ENCODE data around the gene CLK3. TPM values are rescaled to one million over a fixed set of nuclear protein-coding genes. Genes with fewer than 3 reads are reported as not detected.

CLK3 gene
- total RNA-seq, 1 donor from 2014 or later, result 76.0 TPM

GRCh38 chr15:74621936-74622335 is 6.3 kb downstream of the CLK3 start:
- TF ChIP-seq, protein P1, sequence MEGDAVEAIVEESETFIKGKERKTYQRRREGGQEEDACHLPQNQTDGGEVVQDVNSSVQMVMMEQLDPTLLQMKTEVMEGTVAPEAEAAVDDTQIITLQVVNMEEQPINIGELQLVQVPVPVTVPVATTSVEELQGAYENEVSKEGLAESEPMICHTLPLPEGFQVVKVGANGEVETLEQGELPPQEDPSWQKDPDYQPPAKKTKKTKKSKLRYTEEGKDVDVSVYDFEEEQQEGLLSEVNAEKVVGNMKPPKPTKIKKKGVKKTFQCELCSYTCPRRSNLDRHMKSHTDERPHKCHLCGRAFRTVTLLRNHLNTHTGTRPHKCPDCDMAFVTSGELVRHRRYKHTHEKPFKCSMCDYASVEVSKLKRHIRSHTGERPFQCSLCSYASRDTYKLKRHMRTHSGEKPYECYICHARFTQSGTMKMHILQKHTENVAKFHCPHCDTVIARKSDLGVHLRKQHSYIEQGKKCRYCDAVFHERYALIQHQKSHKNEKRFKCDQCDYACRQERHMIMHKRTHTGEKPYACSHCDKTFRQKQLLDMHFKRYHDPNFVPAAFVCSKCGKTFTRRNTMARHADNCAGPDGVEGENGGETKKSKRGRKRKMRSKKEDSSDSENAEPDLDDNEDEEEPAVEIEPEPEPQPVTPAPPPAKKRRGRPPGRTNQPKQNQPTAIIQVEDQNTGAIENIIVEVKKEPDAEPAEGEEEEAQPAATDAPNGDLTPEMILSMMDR (IDR thresholded peaks at IDR 0.05; ENCODE audit: unreplicated experiment), result no peak
- Mint-ChIP-seq H3K4me3 (ENCODE audit: low read depth) (no peak overlapping the region), H3K4me1 (ENCODE audit: low read depth) (peaks cover 4% of the 10 kb centered on the region), H3K9me3 (ENCODE audit: low read depth) (no peaks in the 10 kb centered on the region), H3K27me3 (no peaks in the 10 kb centered on the region), H3K36me3 (ENCODE audit: insufficient read depth) (peaks cover 20% of the 10 kb centered on the region), H3K27ac (peak overlapping the region; percentile 52)
- DNase-seq (ENCODE audit: low spot score, unreplicated experiment), result no peak

- H3K9me3 Mint-ChIP-seq (ENCODE audit: low read depth), result no peaks in the 10 kb centered on the region
- H3K27ac Mint-ChIP-seq, result no peak overlapping the region
- TF ChIP-seq, protein P1 (IDR thresholded peaks at IDR 0.05; ENCODE audit: unreplicated experiment), result no peak
- peaks cover 20% of the 10 kb centered on the region for H3K36me3 Mint-ChIP-seq (ENCODE audit: insufficient read depth)
- H3K4me1 Mint-ChIP-seq (ENCODE audit: low read depth), result peaks cover 2% of the 10 kb centered on the region
- no peak overlapping the region for H3K4me3 Mint-ChIP-seq (ENCODE audit: low read depth)
- no peaks in the 10 kb centered on the region for H3K27me3 Mint-ChIP-seq
- DNase-seq (ENCODE audit: low spot score, unreplicated experiment), result no peak
These were observed 7.1 kb downstream of the CLK3 start for GRCh38 chr15:74622758-74623157.

DNA sequence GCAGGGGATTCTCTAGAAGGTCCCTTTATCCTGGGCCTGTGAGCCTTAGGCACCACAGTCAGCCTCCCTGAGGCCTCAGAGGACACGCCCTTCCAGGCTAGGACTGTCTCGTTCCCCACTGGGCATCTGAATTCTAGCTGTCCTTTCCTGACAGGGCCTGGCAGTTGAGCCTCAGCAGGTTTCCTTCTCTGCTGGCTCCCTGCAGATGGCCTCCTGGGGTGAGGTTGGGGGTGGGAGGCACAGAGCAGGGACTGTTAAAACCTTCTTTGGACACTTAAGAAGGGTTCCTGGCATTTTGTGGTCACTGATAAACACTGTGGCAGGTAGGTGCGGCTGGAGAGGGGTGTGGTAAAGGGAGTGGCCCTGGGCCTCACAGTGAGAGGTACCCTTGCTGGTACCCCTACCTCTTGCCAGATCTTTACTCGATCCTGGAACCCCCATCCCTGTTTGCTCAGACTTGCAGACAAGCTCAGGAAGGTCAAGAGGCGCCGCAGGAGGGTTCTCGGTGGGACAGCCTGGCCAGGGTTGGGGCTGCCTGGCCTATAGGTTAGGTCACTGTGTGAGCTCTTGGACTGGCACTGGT is 8.5 kb downstream of the CLK3 start:
- no peak for DNase-seq (ENCODE audit: low spot score, unreplicated experiment)
- TF ChIP-seq, protein P1 (IDR thresholded peaks at IDR 0.05; ENCODE audit: unreplicated experiment), result no peak
- Mint-ChIP-seq H3K9me3 (ENCODE audit: low read depth) (no peaks in the 10 kb centered on the region), H3K27ac (no peak overlapping the region), H3K4me1 (ENCODE audit: low read depth) (peaks cover 2% of the 10 kb centered on the region), H3K27me3 (no peaks in the 10 kb centered on the region), H3K36me3 (ENCODE audit: insufficient read depth) (peaks cover 20% of the 10 kb centered on the region), H3K4me3 (ENCODE audit: low read depth) (no peak overlapping the region)

DNA sequence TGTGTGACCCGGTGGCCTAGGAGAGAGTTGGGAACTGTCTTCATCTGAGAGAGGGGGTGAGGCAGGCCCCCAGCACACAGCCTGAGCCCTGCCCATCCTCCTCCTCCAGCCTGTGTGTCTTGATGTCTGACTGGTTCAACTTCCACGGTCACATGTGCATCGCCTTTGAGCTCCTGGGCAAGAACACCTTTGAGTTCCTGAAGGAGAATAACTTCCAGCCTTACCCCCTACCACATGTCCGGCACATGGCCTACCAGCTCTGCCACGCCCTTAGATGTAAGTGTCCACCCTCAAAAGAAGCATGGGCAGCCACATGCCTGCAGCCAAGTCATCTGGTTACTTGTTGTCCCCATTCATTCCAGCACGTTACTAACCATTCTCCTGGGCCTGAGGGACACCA is 10.1 kb downstream of the CLK3 start:
- no peak for DNase-seq (ENCODE audit: low spot score, unreplicated experiment)
- TF ChIP-seq, protein P1 (IDR thresholded peaks at IDR 0.05; ENCODE audit: unreplicated experiment), result no peak
- H3K27me3 Mint-ChIP-seq, result no peaks in the 10 kb centered on the region
- H3K9me3 Mint-ChIP-seq (ENCODE audit: low read depth), result no peaks in the 10 kb centered on the region
- H3K27ac Mint-ChIP-seq, result no peak overlapping the region
- H3K4me3 Mint-ChIP-seq (ENCODE audit: low read depth), result no peak overlapping the region
- peaks cover 2% of the 10 kb centered on the region for H3K4me1 Mint-ChIP-seq (ENCODE audit: low read depth)
- H3K36me3 Mint-ChIP-seq (ENCODE audit: insufficient read depth), result peaks cover 18% of the 10 kb centered on the region

GRCh38 chr15:74626336-74626735 is 10.7 kb downstream of the CLK3 start:
- no peak overlapping the region for H3K4me3 Mint-ChIP-seq (ENCODE audit: low read depth)
- H3K9me3 Mint-ChIP-seq (ENCODE audit: low read depth), result no peaks in the 10 kb centered on the region
- H3K27me3 Mint-ChIP-seq, result no peaks in the 10 kb centered on the region
- H3K36me3 Mint-ChIP-seq (ENCODE audit: insufficient read depth), result peaks cover 13% of the 10 kb centered on the region
- H3K27ac Mint-ChIP-seq, result no peak overlapping the region
- H3K4me1 Mint-ChIP-seq (ENCODE audit: low read depth), result no peaks in the 10 kb centered on the region
- TF ChIP-seq, protein P1 (IDR thresholded peaks at IDR 0.05; ENCODE audit: unreplicated experiment), result no peak
- DNase-seq (ENCODE audit: low spot score, unreplicated experiment), result no peak

Measured in progenitor cell of endocrine pancreas (in vitro differentiated cells).